HG03354 (cell line): ENCODE measurements around the gene ADARB2.
"Not testable (repeated sequence)": the region's sequence is repeated elsewhere in the genome, so short reads cannot be mapped to it uniquely, and the experiment has no call there.

Experiments
- ATAC-seq: cut with Tn5 transposase; IDR thresholded peaks from one replicate; pipeline ENCODE4 v1.9.1; 2021; ENCODE audit warnings: mild to moderate bottlenecking; ENCODE audit not compliant: unreplicated experiment, poor library complexity, severe bottlenecking

ADARB2 gene

DNA sequence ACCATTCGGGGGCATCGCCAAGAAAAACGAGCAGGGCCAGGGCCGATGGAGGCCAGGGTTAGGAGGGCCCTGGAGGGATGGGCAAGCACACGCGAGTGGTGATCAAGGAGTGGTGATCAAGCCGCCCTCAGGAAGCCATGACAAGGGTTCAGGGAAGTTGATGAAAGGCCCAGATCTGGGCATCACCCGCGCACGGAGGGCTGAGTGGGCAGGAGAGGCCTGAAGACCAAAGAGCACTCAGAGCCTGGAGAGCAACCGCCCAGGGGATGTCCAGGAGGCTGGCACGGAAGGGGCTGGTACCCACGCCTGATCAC lies 566.5 kb downstream of the ADARB2 start:
- ATAC-seq: no peak

DNA sequence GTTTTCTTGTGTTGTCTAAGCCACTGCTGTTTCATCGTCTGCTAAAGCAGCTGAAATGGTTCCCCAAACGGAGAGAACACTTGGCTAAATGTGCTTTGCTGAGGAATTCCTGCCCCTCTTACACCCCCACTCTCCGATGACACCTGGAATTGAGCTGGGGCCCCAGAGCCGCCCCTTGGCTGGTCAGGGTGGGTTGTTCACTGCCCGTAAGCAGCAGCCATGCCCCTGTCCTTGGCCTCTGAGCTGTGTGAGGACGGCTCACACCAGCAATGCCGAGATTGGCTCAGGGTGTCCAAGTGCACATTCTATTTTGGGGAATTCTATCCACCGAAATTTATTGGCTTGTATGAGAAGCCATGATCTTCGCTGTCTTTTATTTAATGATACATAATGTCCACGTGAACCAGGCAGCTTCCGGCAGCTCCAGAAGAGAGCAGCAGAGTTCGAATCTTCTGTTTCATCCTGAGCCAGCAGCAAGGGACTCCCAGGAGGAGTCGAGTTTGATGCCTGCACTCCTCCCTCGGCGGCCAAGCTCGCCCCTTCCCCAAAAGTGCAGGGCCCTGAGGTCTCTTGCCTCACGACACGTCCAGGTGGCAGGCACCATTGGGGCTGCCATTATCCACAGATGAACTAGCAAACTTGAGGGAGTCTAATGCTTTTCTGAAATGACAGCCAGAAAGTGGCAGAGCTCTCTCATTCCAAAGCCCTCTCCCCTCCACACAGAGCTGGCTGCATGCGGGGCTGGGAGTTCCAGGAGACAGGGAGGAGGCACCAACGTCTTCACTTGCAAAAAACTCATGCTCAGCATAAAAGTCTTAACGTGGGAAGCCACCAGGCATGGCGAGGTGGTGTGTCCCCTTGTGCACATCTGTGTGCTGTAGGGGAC lies 567.1 kb downstream of the ADARB2 start:
- ATAC-seq: no peak

DNA sequence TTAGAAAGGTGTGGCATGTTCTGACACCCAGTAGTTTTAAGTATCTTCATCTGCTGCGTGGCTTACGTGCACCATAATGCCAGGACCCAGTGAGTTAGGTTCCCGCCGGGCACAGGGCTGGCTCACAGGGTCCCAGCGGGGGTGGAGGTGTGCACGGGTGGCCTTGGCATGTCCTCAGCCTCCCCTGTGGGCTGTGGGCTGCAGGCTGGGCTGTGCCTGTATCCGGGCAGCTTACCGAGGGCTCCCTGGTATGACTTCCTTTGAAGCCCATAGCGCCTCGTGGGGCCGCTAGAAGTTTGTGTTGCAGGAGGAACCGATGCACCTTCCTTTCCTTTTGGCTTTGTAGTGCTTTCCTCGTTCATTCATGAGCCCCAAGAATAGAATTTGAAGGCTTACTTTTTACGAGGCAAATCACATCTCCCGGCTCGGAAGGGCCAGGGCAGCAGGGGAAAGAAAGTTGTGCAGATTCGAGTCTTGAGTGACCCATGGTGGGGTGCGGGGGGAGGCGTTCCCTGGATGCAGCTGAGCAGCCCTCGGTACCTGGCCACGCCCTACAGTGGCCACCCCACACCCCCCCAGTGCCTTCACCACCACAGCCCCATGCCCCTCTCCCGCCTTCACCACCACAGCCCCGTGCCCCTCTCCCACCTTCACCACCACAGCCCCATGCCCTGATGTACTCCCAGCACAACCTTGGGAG lies 568.0 kb downstream of the ADARB2 start:
- ATAC-seq: no peak

DNA sequence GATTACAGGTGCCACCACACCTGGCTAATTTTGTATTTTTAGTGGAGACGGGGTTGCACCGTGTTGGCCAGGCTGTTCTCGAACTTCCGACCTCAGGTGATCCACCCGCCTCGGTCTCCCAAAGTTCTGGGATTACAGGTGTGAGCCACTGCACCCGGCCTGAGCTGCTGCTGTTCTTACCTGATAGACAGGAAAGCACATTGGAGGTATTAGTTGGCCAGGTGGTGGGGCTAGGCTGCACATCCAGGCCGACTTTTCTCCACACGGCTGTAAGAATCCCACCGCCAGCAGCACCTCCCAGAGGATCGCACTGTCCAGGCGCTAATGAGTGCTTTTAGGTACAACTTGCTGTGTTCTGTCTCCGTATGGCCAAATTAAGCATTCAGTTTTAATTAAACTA lies 568.6 kb downstream of the ADARB2 start:
- ATAC-seq: no peak

DNA sequence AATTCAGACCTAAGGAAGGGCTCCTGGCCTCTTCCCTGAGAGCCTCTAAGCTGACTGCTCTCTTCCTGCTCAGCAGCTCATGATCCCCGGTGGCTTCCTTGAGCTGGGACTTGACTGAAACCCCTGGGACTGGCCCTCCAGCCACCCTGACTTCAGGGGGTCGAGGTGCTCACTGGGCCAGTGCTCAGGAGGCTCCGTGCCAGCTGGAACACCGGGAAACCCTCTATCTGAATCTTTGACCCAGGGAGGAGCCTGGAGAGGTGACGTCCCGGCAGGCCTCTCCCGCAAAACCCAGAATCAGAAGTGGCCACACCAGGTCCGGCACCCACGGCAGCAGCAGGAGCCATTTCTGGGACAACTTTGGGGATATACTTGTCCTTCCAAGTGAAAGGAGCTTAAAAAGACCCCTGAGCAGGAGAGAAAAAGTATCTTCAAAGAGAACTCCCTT lies 570.5 kb downstream of the ADARB2 start:
- no peak for ATAC-seq

DNA sequence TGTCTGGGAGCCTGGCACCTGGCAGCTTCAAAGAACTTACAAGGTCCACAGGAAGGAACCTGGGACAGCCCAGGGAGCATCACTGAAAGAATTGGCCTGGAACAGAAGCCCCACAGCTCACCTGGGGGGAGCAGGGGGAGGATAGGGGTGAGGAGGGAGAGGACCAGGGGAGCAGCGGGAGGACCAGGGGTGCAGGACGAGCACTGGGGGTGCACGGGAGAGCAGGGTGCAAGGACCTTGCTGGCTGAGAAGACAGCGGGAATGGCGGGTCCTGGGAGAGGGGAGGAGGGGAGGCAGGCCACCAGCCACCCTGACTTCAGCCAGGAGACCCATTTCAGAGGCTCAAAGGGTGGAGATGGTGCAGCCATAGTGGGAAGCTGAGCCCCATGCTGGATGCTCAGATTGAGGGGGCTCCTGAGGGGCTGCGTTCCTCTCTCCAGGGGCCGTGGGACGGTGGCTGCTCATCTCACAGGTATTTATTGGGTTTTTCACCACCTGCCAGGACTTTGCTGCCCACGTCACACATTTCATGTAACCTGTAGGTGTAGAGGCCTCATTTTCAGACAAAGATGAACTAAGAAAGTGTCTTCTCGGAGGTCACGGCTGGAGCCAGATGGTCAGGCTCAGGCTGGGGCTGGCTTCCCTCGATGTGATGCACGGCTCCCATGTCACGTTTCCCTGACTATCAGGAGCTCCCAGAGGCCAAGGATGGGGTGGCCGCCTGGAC lies 571.1 kb downstream of the ADARB2 start:
- no peak for ATAC-seq

DNA sequence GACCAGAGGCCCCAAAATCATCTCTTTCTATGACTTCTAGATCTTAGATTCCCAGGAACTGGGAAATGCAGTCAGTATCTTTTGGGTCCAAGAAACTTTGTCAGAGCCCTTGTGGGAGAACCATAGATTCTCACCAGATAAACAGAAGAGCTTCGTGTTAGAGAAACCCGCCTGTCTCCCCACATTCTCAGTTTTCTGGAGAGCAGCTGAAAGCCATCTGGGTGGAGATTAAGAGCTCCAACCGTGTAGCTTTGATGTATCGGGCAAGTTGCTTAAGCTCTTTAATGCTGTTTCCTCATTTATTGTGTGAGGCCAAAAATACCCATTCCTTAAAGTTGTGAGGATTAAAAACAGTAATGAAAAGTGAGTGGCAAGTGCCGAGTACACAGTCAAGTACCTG lies 573.5 kb downstream of the ADARB2 start:
- ATAC-seq: no peak

DNA sequence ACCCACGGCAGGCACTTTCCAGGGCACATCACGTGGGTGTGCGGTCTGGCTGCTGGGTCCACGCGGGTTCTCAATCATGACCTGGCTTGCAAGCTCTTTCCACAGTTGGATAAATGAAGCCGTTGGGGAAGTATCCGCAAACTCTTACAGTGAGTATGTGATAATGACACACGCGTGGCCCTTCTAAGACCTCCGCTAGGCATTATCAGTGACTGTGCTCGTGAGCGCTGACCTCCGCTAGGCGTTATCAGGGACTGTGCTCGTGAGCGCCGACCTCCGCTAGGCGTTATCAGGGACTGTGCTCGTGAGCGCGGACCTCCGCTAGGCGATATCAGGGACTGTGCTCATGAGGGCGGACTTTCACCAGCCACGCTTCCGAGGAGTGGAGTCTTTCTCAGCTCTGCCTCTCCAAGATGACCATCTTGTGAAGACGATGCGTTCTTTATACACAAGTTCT lies 574.1 kb downstream of the ADARB2 start:
- ATAC-seq: no peak

DNA sequence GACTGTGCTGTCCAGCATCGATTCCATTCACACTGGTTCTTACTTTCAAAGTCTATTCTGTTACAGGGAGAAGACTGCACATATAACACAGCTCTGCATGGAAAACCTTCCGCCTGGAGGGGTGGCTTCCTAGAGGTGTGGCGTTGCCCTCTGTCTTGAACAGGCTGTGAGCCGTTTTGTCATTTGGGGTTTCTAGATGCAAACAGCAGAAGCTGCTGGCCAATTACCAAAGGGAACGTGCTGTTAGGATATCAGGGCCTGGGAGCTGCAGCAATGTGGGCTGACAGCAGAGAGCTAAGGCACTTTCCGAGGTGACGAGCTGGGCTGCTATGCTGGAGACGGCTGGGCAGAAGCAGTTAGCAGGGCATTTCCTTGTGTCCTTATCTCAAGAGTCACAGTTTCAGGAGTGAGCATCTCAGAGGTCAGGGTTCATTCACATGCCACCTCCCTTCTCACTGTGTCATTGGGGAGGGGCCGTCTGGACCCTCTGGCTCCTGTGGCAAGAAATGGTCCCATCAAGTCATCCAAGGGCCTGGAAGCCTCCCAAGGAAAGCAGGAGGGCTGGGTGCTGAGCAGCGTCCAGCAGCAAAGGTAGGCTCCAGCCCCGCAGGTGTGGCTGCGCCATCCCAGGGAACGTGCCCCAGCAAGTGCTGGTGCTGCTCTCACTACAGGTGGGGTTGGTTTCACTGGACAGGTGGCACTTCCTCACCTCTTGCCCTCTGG lies 574.7 kb downstream of the ADARB2 start:
- ATAC-seq: no peak

DNA sequence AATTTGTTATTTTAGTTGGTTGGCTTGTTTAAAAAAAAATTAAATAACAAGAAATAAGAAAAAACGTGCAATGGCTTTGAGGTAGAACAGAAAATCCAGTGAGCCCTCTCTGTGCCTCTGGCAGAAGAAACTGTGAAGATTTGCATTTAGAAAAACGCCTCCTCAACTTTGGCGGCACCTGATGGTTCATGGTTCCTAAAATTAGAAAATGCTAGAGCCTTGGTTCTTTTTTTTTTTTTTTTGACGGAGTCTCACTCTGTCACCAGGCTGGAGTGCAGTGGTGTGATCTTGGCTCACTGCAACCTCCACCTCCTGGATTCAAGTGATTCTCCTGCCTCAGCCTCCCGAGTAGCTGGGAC lies 576.0 kb downstream of the ADARB2 start:
- ATAC-seq: not testable (repeated sequence)

DNA sequence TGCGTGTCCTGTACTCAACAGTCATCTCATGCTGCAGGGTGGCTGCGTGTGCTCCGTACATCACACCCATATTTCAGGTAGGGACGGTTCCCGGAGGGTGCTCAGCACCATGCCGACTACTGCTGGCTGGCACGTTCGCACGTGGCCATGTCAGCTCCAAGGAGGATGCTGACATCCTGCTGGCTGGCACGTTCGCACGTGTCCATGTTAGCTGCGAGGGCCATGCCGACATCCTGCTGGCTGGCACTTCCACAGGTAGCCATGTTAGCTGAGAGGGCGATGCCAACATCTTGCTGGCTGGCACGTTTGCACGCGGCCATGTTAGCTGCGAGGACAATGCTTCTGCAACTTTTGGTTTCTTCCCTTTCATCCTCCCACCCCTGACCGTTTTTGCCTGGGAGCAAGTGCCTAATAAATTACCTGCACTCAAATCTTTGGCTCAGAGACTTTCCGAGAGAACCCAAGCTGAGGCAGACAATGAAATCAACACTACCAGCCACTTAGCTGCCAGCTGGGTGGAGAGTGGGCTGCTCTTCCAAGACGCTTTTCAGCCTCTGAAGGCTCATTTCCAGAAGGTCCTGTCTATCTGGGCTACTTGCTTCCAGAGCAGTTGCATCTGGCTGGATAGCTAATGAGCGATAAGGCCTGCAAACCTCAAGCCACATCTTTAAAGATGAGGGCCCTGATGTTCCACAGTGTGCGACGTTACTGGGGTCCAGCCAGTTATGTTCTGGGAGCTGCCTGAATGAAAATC lies 576.6 kb downstream of the ADARB2 start:
- ATAC-seq: no peak

DNA sequence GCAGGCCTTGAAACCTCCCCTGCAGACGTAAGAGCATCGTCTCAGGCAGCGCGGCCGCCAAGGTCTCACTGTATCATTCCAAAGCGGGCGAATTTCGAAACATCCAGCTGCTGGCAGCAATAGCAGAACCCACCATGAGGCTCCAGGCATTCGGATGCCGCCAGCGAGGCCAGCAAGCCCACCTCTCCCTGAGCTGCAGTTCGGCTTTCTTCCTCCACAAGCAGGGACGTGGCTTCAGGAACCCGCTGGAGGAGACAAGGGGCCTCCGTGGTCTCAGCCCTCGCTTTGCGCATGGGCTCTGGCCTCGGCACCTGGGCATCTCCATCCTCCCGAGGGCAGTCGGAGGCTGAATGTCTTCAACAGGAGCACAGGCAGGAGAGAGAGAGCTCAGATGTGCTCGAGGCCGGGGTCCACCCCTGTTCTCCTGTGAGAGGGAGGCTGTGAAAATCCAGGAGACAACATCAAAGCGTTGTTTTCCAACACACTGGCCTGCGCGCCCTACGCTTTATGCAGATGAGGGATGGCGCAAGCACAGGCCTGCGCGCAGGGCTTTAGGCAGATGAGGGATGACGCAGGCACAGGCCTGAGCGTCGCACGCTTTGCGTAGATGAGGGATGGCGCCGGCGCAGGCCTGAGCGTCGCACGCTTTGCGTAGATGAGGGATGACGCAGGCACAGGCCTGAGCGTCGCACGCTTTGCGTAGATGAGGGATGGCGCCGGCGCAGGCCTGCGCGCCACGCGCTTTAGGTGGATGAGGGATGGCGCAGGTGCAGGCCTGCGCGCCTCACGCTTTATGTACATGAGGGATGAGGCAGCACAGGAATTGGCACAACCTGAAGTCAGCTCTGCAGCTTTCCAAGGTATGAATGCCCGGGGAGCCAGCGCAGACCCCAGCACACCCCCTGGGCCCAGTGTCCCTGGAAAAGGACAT lies 577.9 kb downstream of the ADARB2 start:
- no peak for ATAC-seq

DNA sequence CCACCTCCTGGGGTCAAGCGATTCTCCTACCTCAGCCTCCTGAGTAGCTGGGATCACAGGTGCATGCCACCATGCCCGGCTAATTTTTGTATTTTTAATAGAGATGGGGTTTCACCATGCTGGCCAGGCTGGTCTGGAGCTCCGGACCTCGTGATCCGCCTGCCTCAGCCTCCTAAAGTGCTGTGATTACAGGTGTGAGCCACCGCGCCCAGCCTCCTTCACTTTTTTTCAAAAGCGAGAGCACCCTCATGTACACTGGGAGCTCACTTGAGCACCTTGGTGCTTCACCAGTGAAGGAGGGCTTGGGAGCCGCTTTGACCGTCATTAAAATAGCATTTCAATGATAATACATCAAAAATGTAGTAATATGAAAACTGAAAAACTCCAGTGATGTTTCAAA lies 578.8 kb downstream of the ADARB2 start:
- not testable (repeated sequence) for ATAC-seq

DNA sequence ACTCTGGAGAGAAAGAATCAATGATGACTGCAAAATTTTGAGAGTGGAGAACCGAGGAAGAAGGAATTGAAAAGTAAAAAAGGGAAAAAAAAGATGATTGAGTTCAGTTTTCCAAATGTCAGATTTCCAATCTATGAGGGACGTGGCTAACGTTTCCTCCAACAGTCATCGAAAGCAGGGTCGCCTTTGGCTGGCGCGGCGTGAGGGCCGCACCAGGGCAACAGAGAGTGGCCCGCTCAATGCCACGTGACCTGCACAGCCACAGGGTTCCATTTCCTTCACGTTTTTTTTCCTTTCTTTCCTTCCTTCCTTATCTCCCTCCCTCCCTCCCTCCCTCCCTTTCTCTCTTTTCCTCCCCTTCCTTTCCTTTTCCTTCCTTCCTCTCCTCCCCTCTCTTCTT lies 579.3 kb downstream of the ADARB2 start:
- no peak for ATAC-seq

DNA sequence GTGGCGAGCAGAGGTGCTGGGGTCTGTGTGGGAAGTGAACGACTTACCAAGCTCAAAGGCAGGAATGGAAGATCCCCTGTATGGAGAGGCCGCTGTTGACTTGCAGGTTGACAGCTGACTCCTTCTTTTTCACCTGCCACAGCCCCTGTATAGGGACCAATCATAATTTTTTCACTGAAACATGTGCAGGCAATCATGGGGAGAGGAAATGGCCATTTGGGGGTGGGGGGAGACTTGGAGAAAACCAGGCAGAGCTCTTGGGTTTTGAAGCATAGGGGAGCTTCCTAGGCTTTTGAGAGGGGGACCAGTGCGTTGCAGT lies 579.8 kb downstream of the ADARB2 start:
- ATAC-seq: no peak

DNA sequence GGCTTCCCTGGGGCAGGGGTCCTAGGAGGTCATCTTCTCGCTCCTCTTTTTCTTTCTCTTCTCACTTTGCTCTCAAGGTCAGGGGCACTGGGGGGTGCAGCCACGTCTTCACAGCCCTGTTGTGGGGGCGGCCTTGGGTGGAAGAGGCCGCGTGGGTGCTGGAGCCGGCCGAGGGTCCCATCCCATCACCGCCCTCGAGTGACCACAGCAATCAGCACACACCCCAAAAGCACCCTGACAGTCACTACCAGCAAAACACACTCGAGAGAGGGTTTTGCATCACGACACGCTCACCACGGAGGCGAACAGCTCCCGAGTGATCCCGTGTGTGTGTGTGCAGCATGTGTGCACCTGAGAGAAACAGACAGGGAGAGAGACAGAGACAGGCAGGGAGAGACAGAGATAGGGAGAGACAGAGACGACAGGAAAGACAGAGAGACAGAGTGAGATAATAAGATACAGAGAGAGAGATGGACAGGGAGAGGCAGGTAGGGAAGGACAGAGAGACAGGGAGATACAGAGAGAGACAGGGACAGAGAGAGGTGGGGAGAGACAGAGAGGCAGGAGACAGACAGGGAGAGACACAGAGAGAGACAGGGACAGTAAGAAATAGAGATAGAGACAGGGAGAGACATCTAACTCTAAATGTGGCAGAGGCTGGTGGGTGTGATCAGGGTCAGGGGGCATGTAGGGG lies 580.3 kb downstream of the ADARB2 start:
- ATAC-seq: no peak

DNA sequence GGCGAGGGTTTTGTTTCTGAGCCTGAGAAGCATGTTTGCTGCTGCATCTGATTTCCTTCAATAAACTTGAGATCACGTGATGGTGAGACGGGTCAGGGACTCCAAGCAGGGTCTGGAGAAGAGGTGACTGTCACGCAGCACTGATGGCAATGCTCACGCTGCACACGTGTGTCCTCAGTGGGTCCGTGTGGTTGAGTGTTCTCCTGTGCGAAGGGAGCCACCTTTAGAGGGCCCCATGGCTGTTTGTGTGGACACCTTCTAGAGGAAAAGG lies 580.8 kb downstream of the ADARB2 start:
- no peak for ATAC-seq
